Measurements from ENCODE around the gene VASH1. TPM values are rescaled to one million over a fixed set of nuclear protein-coding genes. Genes with fewer than 3 reads are reported as not detected.
A peak's percentile ranks its signal among the peaks of the same experiment; 100 is the strongest.

Gene VASH1
- polyA plus RNA-seq, 3 donors: 2.1 to 24.5 (median 8.7) TPM

DNA sequence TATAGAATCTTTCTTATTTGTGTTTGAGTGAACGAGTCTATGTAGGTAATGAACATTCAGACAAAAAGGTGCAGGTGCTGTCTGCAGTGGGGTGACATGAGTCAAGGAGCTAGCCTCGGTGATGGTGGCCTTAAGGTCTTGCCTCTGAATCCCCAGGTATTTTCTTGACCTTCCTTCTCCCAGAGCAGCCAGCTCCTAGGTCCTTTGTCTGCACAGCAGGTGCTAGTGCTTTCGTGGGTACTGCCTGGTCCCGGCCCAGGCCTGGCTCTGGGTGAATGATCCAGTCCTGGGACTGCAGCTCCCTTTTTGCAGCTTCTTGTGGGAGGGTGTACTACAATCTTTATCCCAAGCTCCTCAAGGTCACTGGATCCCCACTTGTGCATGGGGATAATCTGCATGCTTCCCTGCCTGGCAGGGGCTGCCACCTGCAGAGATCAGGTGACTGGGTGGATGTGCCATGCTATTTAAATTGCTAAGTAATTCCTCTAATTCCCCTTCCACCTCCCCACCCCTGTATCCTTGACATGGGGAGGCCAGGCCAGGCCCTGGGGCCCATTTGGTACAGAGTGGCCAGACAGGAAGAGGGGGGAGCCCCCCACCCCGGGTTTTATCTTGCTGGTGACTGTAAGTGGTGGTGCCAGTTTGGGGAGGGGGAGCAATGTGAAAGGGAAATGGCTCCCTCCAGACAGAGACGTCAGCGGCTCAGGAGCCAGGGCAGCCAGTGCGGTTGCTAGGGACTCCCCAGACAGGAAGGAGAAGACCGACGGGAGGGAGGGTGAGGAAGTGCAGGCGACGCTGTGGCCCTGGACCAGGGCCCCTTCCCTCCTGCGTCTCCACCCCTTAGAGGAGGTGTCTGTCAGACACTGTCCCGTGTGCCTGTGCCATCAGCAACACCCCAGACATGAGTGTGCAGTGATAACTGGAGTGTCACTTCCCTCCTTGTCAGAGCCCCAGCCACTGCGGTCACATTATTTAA lies 6.7 kb downstream of the VASH1 start:
- 29 to 48% (median 33%) methylated on average over 13 to 15 of the region's 15 CpGs for WGBS, 3 donors
- H3K27ac ChIP-seq (ENCODE audit: low read depth, low read length): peak overlapping the region; percentile 40

DNA sequence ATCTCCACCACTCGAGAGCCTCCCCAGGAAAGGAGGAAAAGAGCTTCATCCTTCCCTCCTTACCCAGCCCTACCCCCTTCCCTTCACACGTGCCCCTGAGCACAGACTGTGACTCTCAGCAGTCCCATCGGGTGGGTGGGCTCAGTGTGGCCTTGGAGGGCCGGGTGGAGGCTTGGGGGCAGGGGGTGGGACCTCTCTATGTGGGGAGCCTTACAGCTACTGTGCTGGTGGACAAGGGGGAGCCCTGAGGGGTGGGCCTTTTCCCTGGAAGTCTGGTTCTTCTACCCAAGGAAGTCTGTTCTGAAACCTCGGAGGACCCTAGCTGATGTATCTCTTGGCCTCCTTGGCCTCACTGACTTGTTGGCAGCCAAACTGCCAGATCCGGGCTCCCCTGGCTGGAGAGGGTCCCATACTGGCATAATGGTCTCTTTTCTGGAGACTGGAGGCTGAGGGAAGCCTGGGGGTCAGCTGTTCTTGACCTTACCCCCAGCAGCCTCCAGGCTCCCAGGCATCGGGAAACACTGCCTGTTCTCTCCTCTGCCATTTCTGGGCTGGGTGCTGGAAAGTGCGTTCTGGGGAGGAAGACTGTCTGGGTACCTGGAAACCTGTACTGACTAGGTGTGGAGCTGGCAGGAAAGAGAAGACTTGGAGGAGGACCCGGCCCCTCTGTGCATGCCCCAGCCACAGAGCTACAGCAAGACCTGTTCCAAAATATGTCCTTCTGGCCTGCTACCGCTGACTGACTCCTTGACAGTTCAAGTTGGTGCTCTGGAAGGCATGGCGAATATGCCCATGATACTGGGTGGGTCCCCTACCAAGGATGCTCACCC lies 7.6 kb downstream of the VASH1 start:
- peak overlapping the region; percentile 40 for H3K27ac ChIP-seq (ENCODE audit: low read depth, low read length)
- WGBS, 3 donors: 56 to 64% (median 62%) methylated on average over 11 of the region's 11 CpGs

DNA sequence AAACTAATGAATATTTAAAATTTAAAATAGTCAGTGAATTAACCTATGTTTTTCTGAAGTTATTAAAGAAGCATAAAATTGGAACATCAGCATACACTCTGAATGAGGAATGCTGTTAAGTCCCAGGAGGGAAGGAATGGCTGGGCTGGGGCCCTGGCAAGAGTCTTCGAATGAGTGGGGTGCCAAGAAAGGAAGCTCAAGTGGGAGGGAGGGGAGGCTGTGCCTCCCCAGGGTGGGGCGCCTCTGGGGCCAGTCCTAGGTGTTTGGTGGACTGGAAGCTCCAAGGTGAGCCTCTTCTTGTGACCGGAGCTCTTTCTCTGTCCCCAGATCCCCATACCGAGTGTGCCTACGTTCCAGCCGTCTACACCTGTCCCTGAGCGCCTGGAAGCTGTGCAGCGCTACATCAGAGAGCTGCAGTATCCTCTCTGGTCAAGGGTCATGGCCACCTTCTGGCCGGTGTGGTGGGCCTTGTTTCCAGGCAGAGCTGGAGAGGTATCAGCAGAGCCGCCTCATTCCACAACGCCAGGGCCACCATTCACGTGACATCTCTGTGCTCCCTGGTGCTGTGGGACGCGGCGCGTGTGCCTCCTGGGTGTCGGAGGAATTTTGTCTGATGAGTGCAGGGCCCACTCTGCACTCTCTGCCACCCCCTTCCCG lies 8.5 kb downstream of the VASH1 start:
- 76 to 89% (median 85%) methylated on average over 18 of the region's 18 CpGs for WGBS, 3 donors
- no peak overlapping the region for H3K27ac ChIP-seq (ENCODE audit: low read depth, low read length)

DNA sequence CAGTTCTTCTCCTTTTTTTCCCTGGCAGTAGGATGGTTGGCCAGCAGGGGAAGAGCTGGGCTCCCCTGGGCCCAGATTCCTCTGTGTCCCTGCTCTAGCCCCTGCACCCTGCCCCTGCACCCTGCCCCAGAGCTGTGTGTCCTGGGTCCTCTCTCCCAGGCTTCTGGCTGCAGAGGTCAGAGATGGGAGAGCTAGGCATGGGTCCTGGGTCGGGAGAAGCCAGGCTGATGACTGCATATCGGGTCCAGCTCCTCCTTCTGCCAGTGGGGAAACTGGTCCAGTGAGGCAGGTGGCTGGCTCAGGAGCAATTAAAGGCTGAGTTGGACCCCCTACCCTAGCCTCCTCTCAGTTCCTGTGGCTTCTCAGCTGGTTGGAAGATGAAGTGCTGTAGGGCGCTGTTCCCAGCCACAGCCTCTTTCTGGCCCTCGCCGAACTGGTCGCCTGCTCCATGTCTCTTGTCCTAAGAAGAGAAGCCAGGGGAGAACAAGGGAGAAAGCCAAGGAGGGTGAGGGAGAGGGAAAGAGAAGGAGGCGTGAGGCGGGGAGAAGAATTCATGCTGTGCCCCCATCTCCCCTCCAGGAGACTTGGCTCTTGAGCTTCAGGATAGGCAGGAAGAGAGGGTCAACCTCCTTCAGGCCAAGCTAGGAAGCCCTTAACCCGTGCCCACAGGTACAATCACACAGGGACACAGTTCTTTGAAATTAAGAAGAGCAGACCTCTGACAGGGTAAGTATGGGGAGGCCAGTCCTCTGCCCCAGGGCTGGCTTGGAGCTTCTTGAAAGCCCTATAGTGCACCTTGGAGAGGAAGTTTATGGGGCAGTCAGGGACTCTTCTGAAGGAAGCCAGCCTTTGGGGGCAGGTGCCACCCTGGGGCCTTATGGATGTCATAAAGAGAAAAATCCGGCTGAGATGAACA lies 9.5 kb downstream of the VASH1 start:
- WGBS, 3 donors: 77 to 89% (median 83%) methylated on average over 9 to 10 of the region's 10 CpGs
- no peak overlapping the region for H3K27ac ChIP-seq (ENCODE audit: low read depth, low read length)

DNA sequence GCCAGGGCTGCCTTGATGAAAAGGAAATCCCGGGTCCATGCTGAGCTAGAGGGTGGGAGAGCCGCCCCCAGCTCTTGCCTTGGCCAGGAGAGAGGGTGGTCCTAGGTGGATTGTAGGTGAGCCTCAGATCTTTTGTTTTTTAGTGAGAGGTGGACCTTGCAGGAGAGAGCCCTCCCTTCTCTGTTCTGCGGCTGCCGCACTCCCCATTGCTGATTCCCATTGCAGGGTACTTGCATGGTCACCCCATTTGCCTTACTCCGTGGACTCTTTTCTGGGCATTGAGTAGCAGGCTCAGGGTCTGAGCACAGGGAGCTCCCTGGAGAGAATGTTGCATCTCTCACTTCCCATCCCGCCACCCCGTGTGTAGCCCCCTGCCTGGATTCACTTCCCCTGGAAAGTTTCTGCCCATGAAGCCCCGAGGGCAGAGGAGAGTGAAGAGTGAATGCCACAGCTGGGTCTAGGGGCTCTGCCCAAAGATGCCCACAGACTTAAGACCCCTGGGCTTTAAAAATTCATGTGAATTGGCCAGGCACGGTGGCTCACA lies 10.2 kb downstream of the VASH1 start:
- H3K27ac ChIP-seq (ENCODE audit: low read depth, low read length): no peak overlapping the region
- WGBS, 3 donors: 84 to 89% (median 84%) methylated on average over 9 of the region's 9 CpGs

DNA sequence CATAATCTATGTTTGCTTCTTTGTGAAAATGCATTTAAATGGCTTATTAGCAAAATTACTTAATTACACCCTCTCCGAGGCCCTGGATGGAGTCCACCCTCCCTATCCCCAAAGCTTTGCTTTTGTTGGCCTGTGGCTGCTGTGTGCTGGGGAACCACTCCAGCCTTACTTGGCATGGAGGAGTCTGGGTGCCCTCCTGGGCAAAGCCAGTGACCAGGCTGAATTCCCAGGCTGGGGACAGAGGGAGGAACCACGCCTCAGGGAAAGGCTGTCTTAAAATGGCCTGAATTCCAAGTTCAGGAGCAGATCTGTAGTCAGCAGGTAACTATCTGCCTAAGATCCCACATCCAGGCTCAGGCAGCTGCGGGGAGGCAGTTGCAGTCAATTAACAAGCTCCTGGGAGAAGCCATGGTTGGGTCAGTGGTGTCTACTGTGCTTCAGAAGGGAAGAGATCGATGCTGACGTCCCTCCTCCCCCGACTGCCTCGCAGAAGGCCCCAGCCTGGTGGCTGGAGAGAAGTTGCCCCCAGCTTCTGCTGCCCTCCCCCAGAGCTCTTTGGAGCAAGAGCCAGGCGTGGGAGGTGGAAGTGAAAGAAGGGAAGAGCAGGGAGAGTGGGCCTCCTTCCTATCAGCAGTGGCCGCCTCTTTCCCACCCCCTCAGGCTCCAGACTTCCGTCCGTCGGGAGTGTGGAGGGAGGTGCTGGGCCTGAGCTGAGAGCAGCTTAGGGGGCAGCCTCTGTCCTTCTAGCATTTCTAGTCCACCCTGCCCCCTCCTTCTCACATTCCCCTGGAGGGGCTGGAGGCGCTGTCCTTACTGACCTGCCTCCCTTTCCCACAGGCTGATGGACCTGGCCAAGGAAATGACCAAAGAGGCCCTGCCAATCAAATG lies 11.3 kb downstream of the VASH1 start:
- 18 to 44% (median 32%) methylated on average over 13 of the region's 13 CpGs for WGBS, 3 donors
- no peak overlapping the region for H3K27ac ChIP-seq (ENCODE audit: low read depth, low read length)

DNA sequence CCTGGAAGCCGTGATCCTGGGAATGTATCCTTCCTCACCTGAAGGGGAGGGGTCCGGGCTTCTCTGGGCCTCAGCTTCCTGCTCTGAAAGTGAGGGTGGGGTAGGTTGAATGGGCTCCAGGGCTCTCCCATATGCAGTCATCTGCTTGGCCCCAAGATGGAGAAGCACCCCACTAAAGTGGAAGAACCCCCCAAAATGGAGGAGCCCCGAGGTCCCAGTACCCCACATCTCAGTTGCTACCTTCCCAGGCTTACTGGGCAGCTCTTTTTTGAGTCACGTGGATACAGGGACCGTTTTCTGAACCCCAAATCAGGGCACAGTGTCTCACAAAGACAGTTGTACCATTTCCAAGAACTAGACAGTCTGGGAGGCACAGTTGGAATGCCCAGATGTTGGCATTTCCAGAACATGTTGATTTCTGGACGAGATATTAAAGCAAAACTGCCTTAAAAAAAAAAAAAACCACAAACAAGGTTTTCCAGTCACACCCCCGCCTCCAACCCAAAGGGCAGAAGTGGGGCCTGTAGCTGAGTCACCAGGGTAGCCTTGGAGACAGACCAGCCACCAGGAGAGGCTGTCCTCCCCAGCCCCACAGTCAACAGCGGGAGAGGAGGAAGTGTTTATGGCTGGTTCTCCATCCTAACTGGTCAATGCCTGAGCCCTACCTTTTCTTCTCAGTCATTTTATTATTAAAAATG lies 12.1 kb downstream of the VASH1 start:
- H3K27ac ChIP-seq (ENCODE audit: low read depth, low read length): no peak overlapping the region
- 16 to 35% (median 16%) methylated on average over 8 of the region's 8 CpGs for WGBS, 3 donors

DNA sequence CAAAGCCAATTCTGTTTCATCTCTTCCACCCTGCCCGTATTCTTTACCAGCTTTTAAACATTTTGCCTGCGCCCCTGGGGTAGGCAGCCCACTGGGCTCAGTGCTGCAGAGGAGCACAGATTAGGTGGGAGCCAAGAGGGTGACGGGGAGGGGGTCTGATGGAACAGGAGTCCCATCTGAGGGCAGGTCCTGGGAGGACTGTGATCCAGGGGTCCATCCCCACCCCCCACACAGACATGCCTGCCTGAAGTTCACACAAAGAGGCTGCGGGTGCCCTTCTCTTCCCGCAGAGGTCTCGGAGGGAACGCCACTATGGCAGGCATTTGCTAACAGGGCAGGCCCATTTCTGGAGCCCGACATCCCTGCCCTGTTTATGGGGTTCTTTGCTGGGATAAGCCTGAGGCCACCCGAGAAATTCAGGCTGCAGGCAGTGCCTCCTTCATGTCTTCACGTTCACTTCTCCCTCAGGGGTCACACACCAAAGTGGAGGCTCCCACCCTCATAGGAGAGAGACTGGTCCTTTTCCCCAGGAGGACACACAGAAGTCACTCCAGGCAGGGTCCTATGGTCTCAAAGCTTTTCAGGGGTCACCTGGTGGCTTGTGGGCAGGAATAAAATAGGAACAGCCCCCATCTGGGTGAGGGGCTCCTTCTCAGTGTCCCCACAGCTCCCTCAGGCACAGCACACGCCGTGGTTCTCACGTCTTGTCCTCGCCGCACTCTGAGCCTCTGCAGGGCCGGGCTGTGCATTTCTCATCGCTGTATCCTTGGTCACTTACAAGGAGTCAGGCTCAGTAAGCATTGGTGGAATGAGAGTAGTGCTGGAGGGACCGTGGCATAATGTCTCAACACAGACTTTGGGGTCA lies 12.9 kb downstream of the VASH1 start:
- 77 to 89% (median 89%) methylated on average over 18 of the region's 18 CpGs for WGBS, 3 donors
- no peak overlapping the region for H3K27ac ChIP-seq (ENCODE audit: low read depth, low read length)

DNA sequence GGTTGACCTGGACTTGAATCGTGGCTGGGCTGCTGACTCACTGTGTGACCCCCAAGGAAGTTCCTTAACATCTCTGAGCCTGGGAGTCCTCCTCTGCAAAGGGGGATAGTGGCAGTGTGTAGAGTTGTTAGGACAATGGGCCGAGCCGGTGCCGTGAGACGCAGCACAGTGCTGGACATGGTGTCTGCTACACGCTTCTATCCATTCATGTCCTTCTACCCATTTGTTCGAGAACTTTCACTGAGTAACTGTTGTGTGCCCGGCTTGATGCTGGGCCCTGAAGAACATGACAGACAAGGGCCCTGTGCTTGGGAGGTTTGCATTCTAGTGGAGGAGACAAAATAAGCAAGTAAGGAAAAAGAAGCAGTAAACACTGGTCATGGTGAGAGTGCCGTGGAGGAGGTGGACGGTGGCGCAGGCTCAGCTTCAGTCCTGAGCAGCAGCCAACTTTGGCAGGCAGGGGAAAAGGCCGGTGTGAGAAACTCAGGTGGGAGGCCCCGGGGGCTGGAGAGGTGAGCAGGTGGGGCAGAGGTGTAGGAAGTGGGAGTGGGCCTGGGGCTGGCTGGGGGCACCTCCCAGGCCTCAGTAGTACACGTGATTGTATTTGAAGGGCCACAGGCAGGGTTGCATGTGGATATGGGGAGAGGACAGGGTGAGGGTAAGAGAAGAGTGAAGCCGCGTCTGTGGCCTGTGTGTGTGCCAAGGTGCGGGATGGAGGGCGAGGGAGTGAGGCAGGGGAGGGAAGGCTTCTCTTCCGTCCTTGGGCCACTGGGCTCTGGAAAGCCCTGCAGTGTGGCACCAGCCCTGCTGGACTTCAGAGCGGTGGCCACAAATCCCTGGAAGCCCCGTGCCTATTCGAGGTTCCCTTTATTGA lies 13.8 kb downstream of the VASH1 start:
- WGBS, 3 donors: 67 to 89% (median 86%) methylated on average over 22 of the region's 22 CpGs
- H3K27ac ChIP-seq (ENCODE audit: low read depth, low read length): no peak overlapping the region

DNA sequence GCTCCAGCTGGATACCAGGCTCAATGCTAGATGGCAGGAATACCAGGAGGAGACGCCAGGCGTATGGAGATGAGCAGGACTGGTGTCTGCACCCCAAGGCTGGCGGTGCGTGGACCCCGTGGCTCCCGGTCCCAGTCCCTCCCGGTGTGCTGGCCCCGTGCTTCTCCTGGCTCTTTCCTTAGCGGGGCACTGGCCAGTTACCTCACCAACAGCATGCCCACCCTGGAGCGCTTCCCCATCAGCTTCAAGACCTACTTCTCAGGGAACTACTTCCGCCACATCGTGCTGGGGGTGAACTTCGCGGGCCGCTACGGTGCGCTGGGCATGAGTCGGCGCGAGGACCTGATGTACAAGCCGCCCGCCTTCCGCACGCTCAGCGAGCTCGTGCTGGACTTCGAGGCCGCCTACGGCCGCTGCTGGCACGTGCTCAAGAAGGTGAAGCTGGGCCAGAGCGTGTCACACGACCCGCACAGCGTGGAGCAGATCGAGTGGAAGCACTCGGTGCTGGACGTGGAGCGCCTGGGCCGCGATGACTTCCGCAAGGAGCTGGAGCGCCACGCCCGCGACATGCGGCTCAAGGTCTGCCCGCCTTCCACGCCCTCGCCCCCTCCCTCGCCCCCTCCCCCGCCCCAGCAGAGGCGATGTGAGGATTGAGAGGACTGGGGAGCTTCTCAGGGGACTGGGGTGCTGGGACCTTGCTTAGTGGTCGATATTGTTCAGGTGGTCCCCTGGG lies 14.6 kb downstream of the VASH1 start:
- WGBS, 3 donors: 89 to 97% (median 95%) methylated on average over 53 to 54 of the region's 54 CpGs
- no peak overlapping the region for H3K27ac ChIP-seq (ENCODE audit: low read depth, low read length)

DNA sequence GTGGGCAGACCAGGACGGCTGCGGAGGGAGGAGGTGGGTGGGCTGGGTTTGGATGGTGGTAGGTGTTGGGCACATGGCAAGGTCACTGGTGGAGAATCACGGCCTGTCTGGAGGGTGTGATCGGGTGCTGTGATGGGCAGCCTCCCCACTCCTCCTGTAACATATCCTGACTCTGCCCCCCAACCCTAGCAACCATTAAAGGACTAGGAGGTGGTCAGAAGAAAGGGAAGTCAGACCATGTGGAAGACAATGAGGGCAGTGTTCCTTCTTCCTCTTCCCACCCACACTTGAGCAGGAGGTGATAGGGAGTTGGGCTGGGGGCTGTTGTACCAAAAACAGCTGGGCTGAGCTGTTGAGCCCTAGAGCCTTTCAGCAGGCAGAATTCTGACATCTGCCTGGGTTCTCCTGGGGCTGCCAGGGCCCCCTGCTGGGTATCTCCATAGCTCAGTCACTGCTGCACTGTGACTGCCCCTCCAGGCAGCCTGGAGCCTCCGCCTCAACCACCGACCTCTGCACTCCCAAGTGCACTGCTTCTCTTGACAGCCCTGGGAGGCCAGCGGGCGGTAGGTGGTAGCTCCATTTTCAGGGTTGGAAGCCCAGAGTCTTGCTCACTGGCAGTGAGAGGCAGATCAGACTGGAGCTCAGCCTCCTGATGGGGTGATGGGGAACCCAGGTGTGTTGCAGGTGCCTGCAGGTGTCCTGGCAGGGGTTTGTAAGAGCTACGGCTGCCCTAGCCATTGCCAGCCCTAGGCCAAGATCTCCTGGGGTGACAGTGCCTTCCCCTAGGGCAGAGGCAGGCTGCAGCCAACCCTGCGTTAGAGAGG lies 15.4 kb downstream of the VASH1 start:
- 65 to 88% (median 88%) methylated on average over 10 of the region's 10 CpGs for WGBS, 3 donors
- no peak overlapping the region for H3K27ac ChIP-seq (ENCODE audit: low read depth, low read length)

DNA sequence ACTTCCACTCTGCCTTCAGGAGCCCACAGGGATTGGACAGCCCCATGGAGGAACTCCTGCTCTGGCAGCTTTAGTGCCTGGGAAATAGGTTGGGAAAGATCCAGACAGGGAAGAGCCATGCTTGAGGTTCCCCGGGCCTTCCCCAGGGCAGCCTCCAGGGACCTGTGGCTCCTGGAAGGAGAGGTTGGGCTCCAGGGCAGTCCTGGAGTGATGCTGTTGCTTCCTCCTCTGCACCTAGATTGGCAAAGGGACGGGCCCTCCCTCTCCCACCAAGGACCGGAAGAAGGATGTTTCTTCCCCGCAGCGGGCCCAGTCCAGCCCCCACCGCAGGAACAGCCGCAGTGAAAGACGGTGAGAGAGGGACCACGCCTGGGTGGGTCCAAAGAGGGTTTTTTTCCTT lies 16.5 kb downstream of the VASH1 start:
- 56 to 81% (median 69%) methylated on average over 9 of the region's 9 CpGs for WGBS, 3 donors

More for the DNA sequence above, 16.5 kb downstream of the VASH1 start:
- no peak overlapping the region for H3K27ac ChIP-seq (ENCODE audit: low read depth, low read length)

Data from adipose tissue (tissue), 3 donors.